ENCODE data around the gene PRKN.

DNA sequence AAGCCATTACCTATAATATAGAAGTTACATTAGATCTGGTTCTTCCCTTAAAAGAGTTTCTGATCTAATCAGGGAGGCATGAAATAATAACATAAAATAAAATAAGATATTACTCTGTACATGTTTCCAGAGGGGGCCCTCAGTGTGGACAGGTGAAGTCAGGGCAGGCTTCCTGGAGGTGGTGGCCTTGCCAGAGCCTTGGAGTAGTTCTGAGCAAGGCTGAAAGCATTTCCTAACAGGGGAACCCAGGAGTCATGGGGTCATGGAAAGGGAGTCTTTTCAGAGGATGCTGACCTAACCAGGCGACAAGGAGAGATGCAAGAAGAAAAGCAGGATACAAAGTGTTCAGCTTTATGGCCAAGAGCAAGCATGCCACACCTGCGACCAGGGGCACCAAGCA is 982.4 kb downstream of the PRKN start:
- TF ChIP-seq CTCF (IDR thresholded peaks at IDR 0.05) (no peak), POLR2A (IDR thresholded peaks at IDR 0.05) (no peak)
